PC-3 (cell line): Measurements from ENCODE around the gene ACOX1.

Experiments used
- EZH2 ChIP-seq: fragments of 300-600 bp; sonication (generic); IDR thresholded peaks from one replicate; pipeline ENCODE4 v1.6.1; 2017; ENCODE audit warnings: antibody characterized with exemption, mild to moderate bottlenecking, low read length; ENCODE audit not compliant: unreplicated experiment
- EZH2phosphoT487 ChIP-seq: fragments of 300-600 bp; sonication (generic); IDR thresholded peaks from 2 replicates; pipeline ENCODE4 v1.6.1; 2018; ENCODE audit warnings: mild to moderate bottlenecking, antibody characterized with exemption, low read length, borderline replicate concordance
- TF ChIP-seq, protein P1 (sequence below): fragments of 300-600 bp; sonication (generic); conservative IDR thresholded peaks from 2 replicates; pipeline ENCODE4 v1.5.1; 2017; ENCODE audit warnings: antibody characterized with exemption, low read depth, mild to moderate bottlenecking, low read length

DNA sequence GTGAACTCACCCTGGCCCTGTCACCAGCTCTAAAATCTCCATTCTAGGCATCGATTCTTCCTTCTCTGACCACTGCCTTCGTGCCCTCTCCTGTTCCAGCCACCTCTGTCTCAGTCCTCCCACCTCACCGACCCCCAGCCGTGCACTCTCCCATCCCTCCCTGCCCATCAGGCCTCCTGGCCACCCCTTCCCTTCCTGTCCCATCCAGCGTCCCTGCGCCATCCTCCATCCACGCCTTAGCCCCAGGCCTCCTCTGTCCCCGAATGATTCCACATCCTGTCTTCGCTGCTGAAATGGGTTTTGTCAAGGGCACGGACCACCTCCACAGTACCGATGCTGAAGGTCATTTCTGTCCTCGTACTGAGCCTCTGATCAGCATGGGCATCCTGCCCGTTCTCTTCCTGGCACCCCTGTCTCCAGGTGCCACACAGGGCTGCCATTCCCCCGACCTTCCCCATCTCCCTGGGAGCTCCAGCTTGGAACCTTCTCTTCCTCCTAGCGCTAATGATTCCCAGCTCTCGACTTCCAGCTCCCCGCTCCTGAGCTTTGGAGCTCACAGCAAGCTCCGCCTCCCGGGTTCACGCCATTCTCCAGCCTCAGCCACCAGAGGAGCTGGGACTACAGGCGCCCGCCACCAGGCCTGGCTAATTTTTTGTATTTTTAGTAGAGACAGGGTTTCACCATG is 84.8 kb downstream of the ACOX1 start:
- TF ChIP-seq, protein P1, sequence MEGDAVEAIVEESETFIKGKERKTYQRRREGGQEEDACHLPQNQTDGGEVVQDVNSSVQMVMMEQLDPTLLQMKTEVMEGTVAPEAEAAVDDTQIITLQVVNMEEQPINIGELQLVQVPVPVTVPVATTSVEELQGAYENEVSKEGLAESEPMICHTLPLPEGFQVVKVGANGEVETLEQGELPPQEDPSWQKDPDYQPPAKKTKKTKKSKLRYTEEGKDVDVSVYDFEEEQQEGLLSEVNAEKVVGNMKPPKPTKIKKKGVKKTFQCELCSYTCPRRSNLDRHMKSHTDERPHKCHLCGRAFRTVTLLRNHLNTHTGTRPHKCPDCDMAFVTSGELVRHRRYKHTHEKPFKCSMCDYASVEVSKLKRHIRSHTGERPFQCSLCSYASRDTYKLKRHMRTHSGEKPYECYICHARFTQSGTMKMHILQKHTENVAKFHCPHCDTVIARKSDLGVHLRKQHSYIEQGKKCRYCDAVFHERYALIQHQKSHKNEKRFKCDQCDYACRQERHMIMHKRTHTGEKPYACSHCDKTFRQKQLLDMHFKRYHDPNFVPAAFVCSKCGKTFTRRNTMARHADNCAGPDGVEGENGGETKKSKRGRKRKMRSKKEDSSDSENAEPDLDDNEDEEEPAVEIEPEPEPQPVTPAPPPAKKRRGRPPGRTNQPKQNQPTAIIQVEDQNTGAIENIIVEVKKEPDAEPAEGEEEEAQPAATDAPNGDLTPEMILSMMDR: no peak
- TF ChIP-seq EZH2 (no peak), EZH2phosphoT487 (no peak)
